Measurements from ENCODE around the gene SGSM1.

SGSM1 gene

GRCh38 chr22:24772493-24773220 lies 33.4 kb upstream of the SGSM1 start:
- no peaks in the 10 kb centered on the region for H3K4me1 ChIP-seq (ENCODE audit: insufficient read depth, low read length)
- no peak overlapping the region for H3K9ac ChIP-seq (ENCODE audit: low read depth, low read length)
- H3K9me3 ChIP-seq (ENCODE audit: insufficient read depth, low read depth, low read length), result no peaks in the 10 kb centered on the region
- H3K27ac ChIP-seq (ENCODE audit: low read depth, low read length), result no peak overlapping the region
- WGBS, result 52% methylated on average over 7 of the region's 7 CpGs
- no peaks in the 10 kb centered on the region for H3K36me3 ChIP-seq (ENCODE audit: insufficient read depth, low read length)
- no peaks in the 10 kb centered on the region for H3K27me3 ChIP-seq (ENCODE audit: insufficient read depth, low read length)
- H3K4me3 ChIP-seq (ENCODE audit: low read length), result no peak overlapping the region

GRCh38 chr22:24775769-24776492 lies 30.1 kb upstream of the SGSM1 start:
- Histone ChIP-seq H3K27me3 (ENCODE audit: insufficient read depth, low read length) (no peaks in the 10 kb centered on the region), H3K4me1 (ENCODE audit: insufficient read depth, low read length) (no peaks in the 10 kb centered on the region), H3K9me3 (ENCODE audit: insufficient read depth, low read depth, low read length) (no peaks in the 10 kb centered on the region), H3K4me3 (ENCODE audit: low read length) (no peak overlapping the region), H3K36me3 (ENCODE audit: insufficient read depth, low read length) (no peaks in the 10 kb centered on the region), H3K27ac (ENCODE audit: low read depth, low read length) (no peak overlapping the region), H3K9ac (ENCODE audit: low read depth, low read length) (no peak overlapping the region)
- WGBS, result 78% methylated on average over 11 of the region's 11 CpGs

- H3K9me3 ChIP-seq (ENCODE audit: insufficient read depth, low read depth, low read length), result no peaks in the 10 kb centered on the region
- H3K4me3 ChIP-seq (ENCODE audit: low read length), result no peak overlapping the region
- no peak overlapping the region for H3K9ac ChIP-seq (ENCODE audit: low read depth, low read length)
- no peaks in the 10 kb centered on the region for H3K4me1 ChIP-seq (ENCODE audit: insufficient read depth, low read length)
- no peak overlapping the region for H3K27ac ChIP-seq (ENCODE audit: low read depth, low read length)
- no peaks in the 10 kb centered on the region for H3K36me3 ChIP-seq (ENCODE audit: insufficient read depth, low read length)
- WGBS, result 99% methylated on average over 5 of the region's 5 CpGs
- H3K27me3 ChIP-seq (ENCODE audit: insufficient read depth, low read length), result no peaks in the 10 kb centered on the region
These were observed 29.5 kb upstream of the SGSM1 start for GRCh38 chr22:24776525-24776924.

- Histone ChIP-seq H3K4me3 (ENCODE audit: low read length) (no peak overlapping the region), H3K27me3 (ENCODE audit: insufficient read depth, low read length) (no peaks in the 10 kb centered on the region), H3K9ac (ENCODE audit: low read depth, low read length) (no peak overlapping the region), H3K36me3 (ENCODE audit: insufficient read depth, low read length) (no peaks in the 10 kb centered on the region), H3K4me1 (ENCODE audit: insufficient read depth, low read length) (no peaks in the 10 kb centered on the region), H3K9me3 (ENCODE audit: insufficient read depth, low read depth, low read length) (no peaks in the 10 kb centered on the region), H3K27ac (ENCODE audit: low read depth, low read length) (no peak overlapping the region)
- WGBS, result 84% methylated on average over 2 of the region's 3 CpGs
These were observed 16.5 kb upstream of the SGSM1 start for GRCh38 chr22:24789516-24789915.

GRCh38 chr22:24791362-24791761 lies 14.6 kb upstream of the SGSM1 start:
- no peaks in the 10 kb centered on the region for H3K36me3 ChIP-seq (ENCODE audit: insufficient read depth, low read length)
- no peaks in the 10 kb centered on the region for H3K9me3 ChIP-seq (ENCODE audit: insufficient read depth, low read depth, low read length)

GRCh38 chr22:24796056-24796455 lies 10.0 kb upstream of the SGSM1 start:
- Histone ChIP-seq H3K4me3 (ENCODE audit: low read length) (no peak overlapping the region), H3K36me3 (ENCODE audit: insufficient read depth, low read length) (no peaks in the 10 kb centered on the region), H3K9me3 (ENCODE audit: insufficient read depth, low read depth, low read length) (no peaks in the 10 kb centered on the region), H3K27ac (ENCODE audit: low read depth, low read length) (no peak overlapping the region), H3K27me3 (ENCODE audit: insufficient read depth, low read length) (no peaks in the 10 kb centered on the region), H3K4me1 (ENCODE audit: insufficient read depth, low read length) (no peaks in the 10 kb centered on the region), H3K9ac (ENCODE audit: low read depth, low read length) (no peak overlapping the region)
- WGBS, result 96% methylated on average over 3 of the region's 3 CpGs

More at GRCh38 chr22:24791362-24791761, 14.6 kb upstream of the SGSM1 start:
- Histone ChIP-seq H3K4me1 (ENCODE audit: insufficient read depth, low read length) (no peaks in the 10 kb centered on the region), H3K9ac (ENCODE audit: low read depth, low read length) (no peak overlapping the region), H3K27ac (ENCODE audit: low read depth, low read length) (no peak overlapping the region), H3K27me3 (ENCODE audit: insufficient read depth, low read length) (no peaks in the 10 kb centered on the region), H3K4me3 (ENCODE audit: low read length) (no peak overlapping the region)
- 90% methylated on average over 6 of the region's 6 CpGs for WGBS

GRCh38 chr22:24796860-24797259 lies 9.2 kb upstream of the SGSM1 start:
- no peaks in the 10 kb centered on the region for H3K36me3 ChIP-seq (ENCODE audit: insufficient read depth, low read length)
- H3K4me3 ChIP-seq (ENCODE audit: low read length), result no peak overlapping the region
- H3K9me3 ChIP-seq (ENCODE audit: insufficient read depth, low read depth, low read length), result no peaks in the 10 kb centered on the region
- H3K27me3 ChIP-seq (ENCODE audit: insufficient read depth, low read length), result no peaks in the 10 kb centered on the region
- no peak overlapping the region for H3K27ac ChIP-seq (ENCODE audit: low read depth, low read length)
- no peaks in the 10 kb centered on the region for H3K4me1 ChIP-seq (ENCODE audit: insufficient read depth, low read length)
- WGBS, result 85% methylated on average over 4 of the region's 4 CpGs
- no peak overlapping the region for H3K9ac ChIP-seq (ENCODE audit: low read depth, low read length)

GRCh38 chr22:24801901-24802465 lies 4.0 kb upstream of the SGSM1 start:
- no peak overlapping the region for H3K4me3 ChIP-seq (ENCODE audit: low read length)
- no peak overlapping the region for H3K27ac ChIP-seq (ENCODE audit: low read depth, low read length)
- WGBS, result 88% methylated on average over 6 of the region's 6 CpGs
- H3K27me3 ChIP-seq (ENCODE audit: insufficient read depth, low read length), result peaks cover 4% of the 10 kb centered on the region; the same call in 1 of the 2 replicates
- no peaks in the 10 kb centered on the region for H3K9me3 ChIP-seq (ENCODE audit: insufficient read depth, low read depth, low read length)
- H3K4me1 ChIP-seq (ENCODE audit: insufficient read depth, low read length), result no peaks in the 10 kb centered on the region
- H3K36me3 ChIP-seq (ENCODE audit: insufficient read depth, low read length), result no peaks in the 10 kb centered on the region
- H3K9ac ChIP-seq (ENCODE audit: low read depth, low read length), result no peak overlapping the region

- no peak overlapping the region for H3K4me3 ChIP-seq (ENCODE audit: low read length)
- no peak overlapping the region for H3K27ac ChIP-seq (ENCODE audit: low read depth, low read length)
- H3K9me3 ChIP-seq (ENCODE audit: insufficient read depth, low read depth, low read length), result no peaks in the 10 kb centered on the region
- no peaks in the 10 kb centered on the region for H3K4me1 ChIP-seq (ENCODE audit: insufficient read depth, low read length)
- WGBS, result 67% methylated on average over 3 of the region's 3 CpGs
- H3K27me3 ChIP-seq (ENCODE audit: insufficient read depth, low read length), result peaks cover 4% of the 10 kb centered on the region; the same call in 1 of the 2 replicates
- no peaks in the 10 kb centered on the region for H3K36me3 ChIP-seq (ENCODE audit: insufficient read depth, low read length)
- H3K9ac ChIP-seq (ENCODE audit: low read depth, low read length), result no peak overlapping the region
These were observed 2.9 kb upstream of the SGSM1 start for GRCh38 chr22:24803064-24803542.

- H3K27me3 ChIP-seq (ENCODE audit: insufficient read depth, low read length), result peaks cover 4% of the 10 kb centered on the region; the same call in 1 of the 2 replicates
- peaks cover 8% of the 10 kb centered on the region for H3K4me1 ChIP-seq (ENCODE audit: insufficient read depth, low read length)
- 40% methylated on average over 11 of the region's 11 CpGs for WGBS
- H3K27ac ChIP-seq (ENCODE audit: low read depth, low read length), result no peak overlapping the region
- H3K9ac ChIP-seq (ENCODE audit: low read depth, low read length), result peak overlapping the region; percentile 75
- H3K9me3 ChIP-seq (ENCODE audit: insufficient read depth, low read depth, low read length), result no peaks in the 10 kb centered on the region
- peak overlapping the region; percentile 70 for H3K4me3 ChIP-seq (ENCODE audit: low read length)
- no peaks in the 10 kb centered on the region for H3K36me3 ChIP-seq (ENCODE audit: insufficient read depth, low read length)
These were observed 621 bp downstream of the SGSM1 start for GRCh38 chr22:24806663-24807001.

GRCh38 chr22:24807284-24807950 lies 1.4 kb downstream of the SGSM1 start:
- no peak overlapping the region for H3K4me3 ChIP-seq (ENCODE audit: low read length)
- no peak overlapping the region for H3K9ac ChIP-seq (ENCODE audit: low read depth, low read length)
- no peaks in the 10 kb centered on the region for H3K9me3 ChIP-seq (ENCODE audit: insufficient read depth, low read depth, low read length)
- H3K27ac ChIP-seq (ENCODE audit: low read depth, low read length), result no peak overlapping the region
- WGBS, result 80% methylated on average over 11 of the region's 11 CpGs
- H3K27me3 ChIP-seq (ENCODE audit: insufficient read depth, low read length), result peaks cover 4% of the 10 kb centered on the region; the same call in 1 of the 2 replicates
- H3K4me1 ChIP-seq (ENCODE audit: insufficient read depth, low read length), result peaks cover 8% of the 10 kb centered on the region
- no peaks in the 10 kb centered on the region for H3K36me3 ChIP-seq (ENCODE audit: insufficient read depth, low read length)

Data from HUES64 (cell line).